GM12878 (cell line): ENCODE measurements around the gene RER1. TPM values are rescaled to one million over a fixed set of nuclear protein-coding genes. Genes with fewer than 3 reads are reported as not detected.

Experiments used
- ATAC-seq: fragments of 200-7000 bp; cut with Tn5 transposase; 3 replicates; pipeline ENCODE4 v1.9.1; 2020; ENCODE audit warnings: mild to moderate bottlenecking, moderate library complexity
- BruUV-seq: library from RNA; stranded (reverse); fragments of 400-500 nt; replicated peaks from 2 replicates; lab custom pipeline; 2021; lab: Mats Ljungman, UMichigan
- CTCF ChIA-PET: fragments of 300-600 bp; sonication (Branson Sonifier 250); formaldehyde crosslinking; extraction: SDS; loops from one replicate; lab custom pipeline; 2021; ENCODE audit warnings: inconsistent platforms; lab: Yijun Ruan, JAX
- POLR2A ChIA-PET: fragments of 350-600 bp; formaldehyde crosslinking; extraction: SDS; loops from one replicate; lab custom pipeline; 2021; ENCODE audit warnings: inconsistent platforms; lab: Charles Lee
- RAD21 ChIA-PET: fragments of 300-600 bp; sonication (Branson Sonifier 250); formaldehyde crosslinking; loops from one replicate; lab custom pipeline; 2023; ENCODE audit warnings: antibody characterized with exemption; ENCODE audit not compliant: unreplicated experiment; lab: Charles Lee
- SMC1A ChIA-PET: fragments of 300-600 bp; sonication (Branson Sonifier 250); formaldehyde crosslinking; loops from one replicate; lab custom pipeline; 2023; ENCODE audit not compliant: unreplicated experiment, uncharacterized antibody; lab: Charles Lee
- DNase-seq: peaks from one replicate; pipeline ENCODE4 v3.0.0-alpha.2; 2011; ENCODE audit warnings: low read depth, low spot score
- FAIRE-seq: peaks from 3 replicates; lab custom pipeline; 2011; peaks lifted over from hg19 to GRCh38; lab: Jason Lieb, UNC
- H2AFZ ChIP-seq: 2 replicates; pipeline ENCODE4 v1.6.0; 2011; ENCODE audit warnings: low read depth, low read length, control low read depth; ENCODE audit not compliant: control insufficient read depth
- H3K27ac ChIP-seq: 2 replicates; pipeline ENCODE4 v1.5.1; 2011; ENCODE audit warnings: control low read depth; ENCODE audit not compliant: control insufficient read depth, insufficient read depth
- H3K27me3 ChIP-seq, 2 experiments: replicated peaks in 1 of 2; 2 replicates each; pipeline versions ENCODE4 v1.6.0 to v1.6.1; 2011; ENCODE audit warnings: low read length in 1 of 2; ENCODE audit not compliant: control insufficient read depth in 2 of 2, insufficient read depth in 2 of 2
- H3K36me3 ChIP-seq, 2 experiments: 2 replicates each; pipeline ENCODE4 v1.5.1; 2011; ENCODE audit warnings: low read length in 1 of 2; ENCODE audit not compliant: control insufficient read depth in 2 of 2, insufficient read depth in 2 of 2
- H3K4me1 ChIP-seq: 2 replicates; pipeline ENCODE4 v1.6.1; 2011; ENCODE audit warnings: mild to moderate bottlenecking, low read length, moderate library complexity, mixed read lengths; ENCODE audit not compliant: control insufficient read depth, insufficient read depth
- H3K4me2 ChIP-seq: 2 replicates; pipeline ENCODE4 v1.6.0; 2011; ENCODE audit warnings: control low read depth; ENCODE audit not compliant: control insufficient read depth, insufficient read depth
- H3K4me3 ChIP-seq: fragments of 200-600 bp; sonication (generic); 2 replicates; pipeline ENCODE4 v1.5.1; 2016
- H3K79me2 ChIP-seq: 2 replicates; pipeline ENCODE4 v1.6.0; 2011; ENCODE audit warnings: low read length; ENCODE audit not compliant: control insufficient read depth, insufficient read depth
- H3K9ac ChIP-seq: 2 replicates; pipeline ENCODE4 v1.8.0; 2011; ENCODE audit warnings: low read length, control low read depth, mixed read lengths; ENCODE audit not compliant: control insufficient read depth, insufficient read depth
- H3K9me3 ChIP-seq: replicated peaks from 3 replicates; pipeline ENCODE4 v1.5.1; 2011; ENCODE audit warnings: mild to moderate bottlenecking, low read length; ENCODE audit not compliant: control insufficient read depth, insufficient read depth
- H4K20me1 ChIP-seq: 2 replicates; pipeline ENCODE4 v1.6.0; 2011; ENCODE audit not compliant: control insufficient read depth, insufficient read depth
- GABPA ChIP-seq: IDR thresholded peaks from 2 replicates; pipeline ENCODE4 v1.6.1; 2014; ENCODE audit warnings: antibody characterized with exemption, low read depth, mild to moderate bottlenecking, inconsistent platforms
- MXI1 ChIP-seq: fragments of 150-350 bp; IDR thresholded peaks from 2 replicates; pipeline ENCODE4 v1.6.1; 2011; ENCODE audit warnings: low read depth, mild to moderate bottlenecking, inconsistent platforms, low read length, improper control_type of control experiment
- NBN ChIP-seq: fragments of 450-650 bp; IDR thresholded peaks from 2 replicates; pipeline ENCODE4 v1.6.1; 2016
- POLR2A ChIP-seq: IDR thresholded peaks from 2 replicates; pipeline ENCODE4 v1.6.1; 2011; ENCODE audit warnings: low read depth, mild to moderate bottlenecking, low read length
- RBBP5 ChIP-seq: fragments of 200-600 bp; sonication (generic); conservative IDR thresholded peaks from 2 replicates; pipeline ENCODE4 v1.6.1; 2016
- RFX5 ChIP-seq: IDR thresholded peaks from 2 replicates; pipeline ENCODE4 v1.6.1; 2011; ENCODE audit warnings: low read depth, low read length, improper control_type of control experiment
- SIX5 ChIP-seq: IDR thresholded peaks from 2 replicates; pipeline ENCODE4 v1.6.1; 2011; ENCODE audit warnings: mild to moderate bottlenecking, low read depth, low read length, moderate library complexity; ENCODE audit not compliant: severe bottlenecking
- TBL1XR1 ChIP-seq: IDR thresholded peaks from 2 replicates; pipeline ENCODE4 v1.6.1; 2012; ENCODE audit warnings: low read depth, low read length, improper control_type of control experiment
- WGBS: methylation state at CpG from one replicate; pipeline ENCODE4 v1.1.6; 2016; ENCODE audit warnings: low lambda C conversion rate; ENCODE audit not compliant: insufficient replicate concordance, insufficient coverage; ENCODE audit errors: missing lambda C conversion rate; 5-methylcytosine and 5-hydroxymethylcytosine counted together
- in situ Hi-C: fragments of 300-500 bp; cut with MboI; formaldehyde crosslinking; loops from 9 replicates; pipeline ENCODE4 v1.14.3; 2018; ENCODE audit warnings: mixed read lengths
- intact Hi-C: fragments of 100-400 bp; cut with micrococcal nuclease; formaldehyde crosslinking; loops from one replicate; pipeline ENCODE4 v1.14.2; 2022; ENCODE audit not compliant: unreplicated experiment
- polyA plus RNA-seq, 11 experiments: library from polyadenylated mRNA; depleted of rRNA in 4 of 11; unstranded in 6 of 11; stranded (reverse) in 5 of 11; fragments of >200 nt; fragmentation: Nextera tagmentation in 4 of 11; fragmentation: Illumina TruSeq in 1 of 11; extraction: Ambion mirVana in 4 of 11; extraction: Trizol in 1 of 11; gene quantifications; 1 replicate in 1 of 11; 2 replicates in 10 of 11; pipeline versions ENCODE4 v1.2.1 to v1.2.3, GENCODE V29; 2011 to 2016; ENCODE audit warnings: inconsistent platforms in 2 of 11, missing spikeins in 2 of 11, low read depth in 1 of 11
- total RNA-seq, 4 experiments: library from RNA; depleted of rRNA in 3 of 4; stranded (reverse); fragments of >200 nt in 3 of 4; fragmentation: Illumina TruSeq in 1 of 4; extraction: Trizol in 1 of 4; gene quantifications; 2 replicates each; pipeline versions ENCODE4 v1.2.1 to v1.2.3, GENCODE V29; 2013 to 2021
- TF ChIP-seq, protein P1 (sequence below): fragments of 450-650 bp; IDR thresholded peaks from 2 replicates; pipeline ENCODE4 v1.6.1; 2017; ENCODE audit warnings: mild to moderate bottlenecking, moderate library complexity

The RER1 gene
- total and polyA plus RNA-seq, 10 of the 15 experiments (the other 5 are each of a cell fraction or from before 2014, with no cell fraction given) = 29.2 to 274 (median 136) TPM

DNA sequence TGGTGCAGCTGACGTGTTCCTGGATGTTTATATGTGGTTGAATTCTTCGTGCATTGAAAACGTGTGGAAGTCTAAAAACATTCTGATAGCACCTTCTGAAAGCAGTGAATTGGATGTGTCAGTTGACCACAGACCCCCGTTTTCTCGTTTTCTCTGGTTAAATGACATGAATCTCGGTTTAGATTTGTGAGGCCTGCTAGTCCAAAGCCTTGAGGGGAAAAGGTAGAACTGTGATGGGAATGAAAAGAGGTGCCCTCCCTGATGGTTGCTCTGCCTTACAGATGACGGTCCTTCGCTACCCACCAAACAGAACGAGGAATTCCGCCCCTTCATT is 8.9 kb downstream of the RER1 start (continued):
- TF ChIP-seq SIX5 (no peak), RBBP5 (no peak)

DNA sequence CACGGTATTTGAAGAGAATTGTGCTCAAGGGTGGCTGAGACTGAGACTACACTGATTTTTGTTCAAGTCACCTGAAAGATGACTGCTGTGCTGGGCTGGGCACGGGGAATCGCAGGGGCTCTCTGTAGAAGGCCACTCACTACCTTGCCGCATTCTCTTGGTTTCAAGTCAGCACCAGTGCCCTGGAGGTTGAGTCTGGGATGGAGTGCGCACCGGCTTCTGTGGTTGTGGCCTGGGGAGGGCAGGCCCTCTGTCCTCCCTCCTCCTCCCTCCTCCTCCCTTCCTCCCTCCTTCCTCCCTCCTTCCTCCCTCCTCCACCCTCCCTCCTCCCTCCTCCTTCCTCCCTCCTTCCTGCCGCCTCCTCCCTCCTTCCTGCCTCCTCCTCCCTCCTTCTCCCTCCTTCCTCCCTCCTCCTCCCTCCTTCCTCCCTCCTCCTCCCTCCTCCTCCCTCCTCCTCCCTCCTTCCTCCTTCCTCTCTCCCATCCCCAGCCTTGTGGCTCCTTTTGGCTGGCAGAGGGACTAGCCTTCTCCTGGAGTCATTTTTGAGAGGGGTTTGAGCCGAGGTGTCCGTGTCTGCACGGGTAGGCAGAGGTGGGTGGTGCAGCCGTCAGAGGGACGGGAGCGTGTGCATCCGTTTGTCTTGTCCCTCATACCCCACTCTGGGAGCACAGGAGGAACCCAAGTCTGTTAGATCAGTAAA is 9.5 kb downstream of the RER1 start:
- Histone ChIP-seq H3K36me3 (peaks cover 18 to 34% of the 10 kb centered on the region in 2 experiments), H3K27me3 (no peaks in the 10 kb centered on the region), H3K4me2 (no peak overlapping the region), H3K27ac (no peak overlapping the region), H3K79me2 (no peaks in the 10 kb centered on the region), H3K4me3 (no peak overlapping the region), H3K9me3 (no peaks in the 10 kb centered on the region), H2AFZ (no peak overlapping the region), H3K9ac (no peak overlapping the region), H4K20me1 (no peaks in the 10 kb centered on the region), H3K4me1 (no peaks in the 10 kb centered on the region)
- in situ Hi-C loops = no loop called here
- TF ChIP-seq MXI1 (no peak), POLR2A (0 out of 2 replicates have a peak, but pooled peaks have one; percentile 19)
- CTCF ChIA-PET = no interaction called here
- ATAC-seq (no peak), DNase-seq (no peak), FAIRE-seq (no peak)
- no TSS peak for BruUV-seq
- WGBS = 85% methylated on average over 14 of the region's 14 CpGs
- POLR2A ChIA-PET = no interaction called here
- intact Hi-C loops = no loop called here
- RAD21 ChIA-PET = no interaction called here
- SMC1A ChIA-PET = no interaction called here

GRCh38 chr1:2402420-2402819 is 10.8 kb downstream of the RER1 start:
- WGBS = 98% methylated on average over 23 of the region's 23 CpGs
- Histone ChIP-seq H3K9ac (no peak overlapping the region), H3K79me2 (no peaks in the 10 kb centered on the region), H3K4me3 (no peak overlapping the region), H3K27ac (no peak overlapping the region), H4K20me1 (no peaks in the 10 kb centered on the region), H2AFZ (no peak overlapping the region), H3K4me1 (no peaks in the 10 kb centered on the region), H3K36me3 (peaks cover 12 to 32% of the 10 kb centered on the region in 2 experiments), H3K4me2 (no peak overlapping the region), H3K27me3 (no peaks in the 10 kb centered on the region), H3K9me3 (no peaks in the 10 kb centered on the region)
- no peak for DNase-seq
- in situ Hi-C loops = no loop called here
- ChIA-PET CTCF (interaction anchor here (0.5 kb wide), 1 partner anchor 1171 kb away, joined by 3 read pairs; no protein-coding TSS in a partner anchor), RAD21 (no interaction called here), POLR2A (no interaction called here), SMC1A (no interaction called here)
- no peak for FAIRE-seq
- intact Hi-C loops = no loop called here
- ATAC-seq = no peak
- no TSS peak for BruUV-seq
- TF ChIP-seq GABPA = no peak
- no peak for TF ChIP-seq SIX5
- no peak for TF ChIP-seq TBL1XR1
- TF ChIP-seq NBN = no peak
- TF ChIP-seq, protein P1, sequence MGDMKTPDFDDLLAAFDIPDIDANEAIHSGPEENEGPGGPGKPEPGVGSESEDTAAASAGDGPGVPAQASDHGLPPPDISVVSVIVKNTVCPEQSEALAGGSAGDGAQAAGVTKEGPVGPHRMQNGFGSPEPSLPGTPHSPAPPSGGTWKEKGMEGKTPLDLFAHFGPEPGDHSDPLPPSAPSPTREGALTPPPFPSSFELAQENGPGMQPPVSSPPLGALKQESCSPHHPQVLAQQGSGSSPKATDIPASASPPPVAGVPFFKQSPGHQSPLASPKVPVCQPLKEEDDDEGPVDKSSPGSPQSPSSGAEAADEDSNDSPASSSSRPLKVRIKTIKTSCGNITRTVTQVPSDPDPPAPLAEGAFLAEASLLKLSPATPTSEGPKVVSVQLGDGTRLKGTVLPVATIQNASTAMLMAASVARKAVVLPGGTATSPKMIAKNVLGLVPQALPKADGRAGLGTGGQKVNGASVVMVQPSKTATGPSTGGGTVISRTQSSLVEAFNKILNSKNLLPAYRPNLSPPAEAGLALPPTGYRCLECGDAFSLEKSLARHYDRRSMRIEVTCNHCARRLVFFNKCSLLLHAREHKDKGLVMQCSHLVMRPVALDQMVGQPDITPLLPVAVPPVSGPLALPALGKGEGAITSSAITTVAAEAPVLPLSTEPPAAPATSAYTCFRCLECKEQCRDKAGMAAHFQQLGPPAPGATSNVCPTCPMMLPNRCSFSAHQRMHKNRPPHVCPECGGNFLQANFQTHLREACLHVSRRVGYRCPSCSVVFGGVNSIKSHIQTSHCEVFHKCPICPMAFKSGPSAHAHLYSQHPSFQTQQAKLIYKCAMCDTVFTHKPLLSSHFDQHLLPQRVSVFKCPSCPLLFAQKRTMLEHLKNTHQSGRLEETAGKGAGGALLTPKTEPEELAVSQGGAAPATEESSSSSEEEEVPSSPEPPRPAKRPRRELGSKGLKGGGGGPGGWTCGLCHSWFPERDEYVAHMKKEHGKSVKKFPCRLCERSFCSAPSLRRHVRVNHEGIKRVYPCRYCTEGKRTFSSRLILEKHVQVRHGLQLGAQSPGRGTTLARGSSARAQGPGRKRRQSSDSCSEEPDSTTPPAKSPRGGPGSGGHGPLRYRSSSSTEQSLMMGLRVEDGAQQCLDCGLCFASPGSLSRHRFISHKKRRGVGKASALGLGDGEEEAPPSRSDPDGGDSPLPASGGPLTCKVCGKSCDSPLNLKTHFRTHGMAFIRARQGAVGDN = no peak
- no peak for TF ChIP-seq RFX5
